Neuron (in vitro differentiated cells): Measurements from ENCODE around the gene ARMC9.
"Not testable (repeated sequence)": the region's sequence is repeated elsewhere in the genome, so short reads cannot be mapped to it uniquely, and the experiment has no call there.

Experiments used
- H2AFZ ChIP-seq: one replicate; pipeline ENCODE4 v1.6.1; 2013; ENCODE audit warnings: low read depth, mild to moderate bottlenecking, inconsistent platforms, low read length, moderate library complexity
- H3K27me3 ChIP-seq: one replicate; pipeline ENCODE4 v1.6.1; 2013; ENCODE audit warnings: low read length; ENCODE audit not compliant: insufficient read depth
- H3K36me3 ChIP-seq: one replicate; pipeline ENCODE4 v1.6.1; 2013; ENCODE audit warnings: low read length; ENCODE audit not compliant: insufficient read depth
- H3K4me1 ChIP-seq: one replicate; pipeline ENCODE4 v1.6.1; 2013; ENCODE audit warnings: low read length; ENCODE audit not compliant: insufficient read depth
- H3K4me3 ChIP-seq: 2 replicates; pipeline ENCODE4 v1.5.1; 2013; ENCODE audit warnings: mild to moderate bottlenecking, low read length, moderate library complexity
- H3K9me3 ChIP-seq: one replicate; pipeline ENCODE4 v1.6.1; 2013; ENCODE audit warnings: low read length

ARMC9 gene

GRCh38 chr2:231187736-231188505 lies 10.5 kb upstream of the ARMC9 start:
- Histone ChIP-seq H3K9me3 (no peaks in the 10 kb centered on the region), H2AFZ (no peak overlapping the region), H3K36me3 (no peaks in the 10 kb centered on the region), H3K4me3 (no peak overlapping the region), H3K4me1 (no peaks in the 10 kb centered on the region), H3K27me3 (no peaks in the 10 kb centered on the region)

DNA sequence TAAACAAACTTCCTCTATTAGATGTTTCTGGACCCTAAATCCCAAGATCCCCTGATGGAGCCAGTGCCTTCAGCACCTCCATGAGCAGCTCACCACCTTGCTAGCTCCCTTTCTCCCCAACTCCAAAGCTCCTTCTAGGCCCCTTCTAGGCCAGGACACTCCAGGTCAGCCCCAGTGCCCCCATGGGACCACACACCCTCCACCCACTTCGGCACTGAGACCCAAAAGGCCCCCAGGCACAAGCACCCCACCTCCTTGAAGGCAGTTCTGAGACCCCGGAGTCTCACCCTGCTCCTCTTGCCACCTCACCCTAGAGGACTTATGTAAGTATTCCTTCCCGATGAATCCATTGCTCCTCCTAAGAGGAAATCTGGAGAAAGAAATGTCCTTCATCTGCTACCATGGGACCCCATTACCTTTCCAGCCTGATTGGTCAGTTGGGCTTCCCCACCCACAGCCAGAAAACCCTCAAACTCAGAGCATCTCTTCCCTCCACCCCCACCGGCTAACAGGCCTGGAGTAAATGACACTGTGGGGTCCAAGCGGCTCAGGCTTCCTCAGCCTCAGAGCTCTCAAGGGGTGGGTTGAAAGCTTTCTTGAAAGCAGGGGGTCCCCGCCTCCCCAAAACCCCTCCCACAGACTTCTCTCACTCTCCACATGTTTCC lies 9.8 kb upstream of the ARMC9 start:
- H3K4me1 ChIP-seq, result no peaks in the 10 kb centered on the region
- H3K9me3 ChIP-seq, result no peaks in the 10 kb centered on the region
- H3K36me3 ChIP-seq, result no peaks in the 10 kb centered on the region
- H3K4me3 ChIP-seq, result no peak overlapping the region
- no peaks in the 10 kb centered on the region for H3K27me3 ChIP-seq
- H2AFZ ChIP-seq, result no peak overlapping the region

DNA sequence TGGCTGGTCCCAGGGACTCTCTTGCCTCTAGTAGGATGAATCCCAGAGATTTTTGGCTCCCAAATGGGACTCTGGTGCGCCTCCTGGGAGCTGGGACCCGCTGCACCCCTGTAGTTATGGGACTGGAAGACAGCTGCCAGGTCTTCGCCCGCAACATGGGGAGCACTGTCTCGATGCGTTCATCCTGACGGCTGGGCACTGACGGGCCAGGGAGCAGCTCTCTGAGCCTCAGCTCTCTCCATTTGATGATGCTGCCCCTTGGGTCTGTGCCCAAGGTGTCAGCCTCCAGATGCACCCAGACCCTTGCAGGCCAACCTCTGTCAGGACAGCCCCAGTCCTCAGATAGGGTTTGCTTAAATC lies 9.3 kb upstream of the ARMC9 start:
- Histone ChIP-seq H3K4me1 (no peaks in the 10 kb centered on the region), H3K36me3 (no peaks in the 10 kb centered on the region), H3K9me3 (no peaks in the 10 kb centered on the region)

GRCh38 chr2:231189571-231190495 lies 8.6 kb upstream of the ARMC9 start:
- peak overlapping the region; percentile 14 for H2AFZ ChIP-seq
- H3K27me3 ChIP-seq, result no peaks in the 10 kb centered on the region
- H3K4me3 ChIP-seq, result no peak overlapping the region
- H3K4me1 ChIP-seq, result no peaks in the 10 kb centered on the region
- H3K36me3 ChIP-seq, result no peaks in the 10 kb centered on the region
- no peaks in the 10 kb centered on the region for H3K9me3 ChIP-seq

More for the DNA sequence above, 9.3 kb upstream of the ARMC9 start:
- Histone ChIP-seq H3K4me3 (no peak overlapping the region), H3K27me3 (no peaks in the 10 kb centered on the region), H2AFZ (no peak overlapping the region)

DNA sequence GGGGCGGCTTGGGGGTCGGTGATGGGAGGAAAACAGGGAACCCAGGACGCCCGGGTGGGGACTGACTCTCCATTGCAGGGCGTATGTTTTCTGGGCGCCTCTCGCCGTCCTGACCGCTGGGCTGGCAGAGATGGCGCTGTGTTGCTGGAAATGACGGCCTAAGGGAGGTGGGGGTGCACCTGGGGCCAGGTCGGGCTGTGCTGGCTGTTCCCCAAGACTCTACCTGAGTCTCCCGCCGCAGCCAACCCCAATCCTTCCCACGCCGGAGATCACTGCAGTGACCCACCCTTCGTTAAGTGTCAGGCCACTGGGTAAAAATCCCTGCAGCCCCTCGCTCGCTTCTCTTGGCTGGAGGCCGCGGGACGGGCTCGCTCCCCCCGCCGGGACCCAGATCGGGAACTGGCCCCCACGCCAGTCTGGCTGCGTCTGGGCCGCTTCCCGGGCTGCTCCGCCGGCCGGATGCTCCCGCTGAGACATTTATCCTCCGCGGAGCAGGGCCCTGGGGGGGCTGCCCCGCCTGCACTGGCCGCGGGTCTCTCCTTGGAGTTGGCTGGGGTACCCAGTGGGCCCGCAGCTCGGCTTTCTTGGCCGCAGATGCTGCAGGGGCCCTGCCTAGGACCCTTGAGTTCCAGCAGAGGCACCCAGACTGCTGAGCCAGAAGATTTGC lies 7.8 kb upstream of the ARMC9 start:
- Histone ChIP-seq H2AFZ (peak overlapping the region; percentile 14), H3K4me1 (no peaks in the 10 kb centered on the region), H3K9me3 (no peaks in the 10 kb centered on the region), H3K36me3 (no peaks in the 10 kb centered on the region), H3K27me3 (no peaks in the 10 kb centered on the region), H3K4me3 (no peak overlapping the region)

DNA sequence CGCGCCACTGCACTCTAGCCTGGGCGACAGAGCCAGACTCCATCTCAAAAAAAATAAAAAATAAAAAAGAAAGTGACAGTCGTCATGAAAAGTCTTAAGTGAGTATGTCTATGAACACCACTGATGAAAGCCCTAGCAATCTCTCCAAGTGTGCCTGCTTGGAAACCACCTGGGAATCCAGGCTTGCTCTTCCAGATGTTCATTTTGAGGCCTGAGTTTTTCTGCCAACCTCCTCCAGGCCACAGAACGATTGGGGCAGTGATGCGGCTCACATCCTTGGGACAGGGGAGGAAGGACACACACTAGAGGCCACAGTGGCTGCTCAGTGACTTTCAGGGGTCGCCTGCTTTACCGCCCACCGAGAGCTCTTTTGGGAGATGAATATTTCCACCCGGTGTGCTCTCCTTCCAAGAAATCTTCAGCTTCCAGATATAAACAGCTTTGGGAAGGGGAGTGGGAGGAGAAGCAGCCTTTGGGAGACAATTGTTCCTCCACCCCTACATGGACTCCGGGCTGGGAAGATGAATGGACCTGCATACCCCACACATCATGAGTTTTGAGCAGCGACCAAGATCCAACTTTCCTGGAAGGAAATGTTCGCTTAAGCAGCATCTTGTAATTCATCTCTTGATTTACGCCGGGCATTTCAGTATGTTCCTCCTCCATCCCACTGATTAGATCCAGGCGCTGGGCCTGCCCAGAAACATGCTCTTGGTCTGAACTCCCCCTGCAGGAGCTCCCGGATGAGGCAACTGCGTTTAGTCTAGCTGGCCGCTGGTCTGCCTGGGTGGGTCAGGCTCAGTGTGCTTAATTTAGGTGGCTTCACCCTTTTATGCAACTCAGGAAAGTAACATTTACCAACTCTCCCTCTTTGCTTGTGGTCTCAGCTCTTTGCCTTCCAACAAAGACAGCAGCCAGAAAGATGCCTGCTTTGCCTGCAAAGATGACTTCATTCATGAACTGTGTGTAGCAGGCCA lies 6.2 kb upstream of the ARMC9 start:
- no peaks in the 10 kb centered on the region for H3K27me3 ChIP-seq
- no peaks in the 10 kb centered on the region for H3K9me3 ChIP-seq
- no peaks in the 10 kb centered on the region for H3K36me3 ChIP-seq
- peak overlapping the region; percentile 23 for H2AFZ ChIP-seq
- H3K4me3 ChIP-seq, result no peak overlapping the region
- no peaks in the 10 kb centered on the region for H3K4me1 ChIP-seq

- H3K36me3 ChIP-seq, result no peaks in the 10 kb centered on the region
- H3K4me1 ChIP-seq, result peaks cover 5% of the 10 kb centered on the region
- no peak overlapping the region for H2AFZ ChIP-seq
- no peak overlapping the region for H3K4me3 ChIP-seq
- no peaks in the 10 kb centered on the region for H3K9me3 ChIP-seq
- H3K27me3 ChIP-seq, result no peaks in the 10 kb centered on the region
These were observed 5.2 kb upstream of the ARMC9 start for GRCh38 chr2:231193216-231193615.

GRCh38 chr2:231196592-231196991 lies 1.8 kb upstream of the ARMC9 start:
- Histone ChIP-seq H3K4me1 (peaks cover 5% of the 10 kb centered on the region), H3K4me3 (no peak overlapping the region), H2AFZ (no peak overlapping the region), H3K27me3 (no peaks in the 10 kb centered on the region), H3K9me3 (no peaks in the 10 kb centered on the region), H3K36me3 (peaks cover 2% of the 10 kb centered on the region)

- not testable (repeated sequence) for H3K27me3 ChIP-seq, H3K4me1 ChIP-seq, H3K9me3 ChIP-seq, H3K4me3 ChIP-seq, H3K36me3 ChIP-seq
- H2AFZ ChIP-seq, result peak overlapping the region; percentile 60
These were observed 1.2 kb upstream of the ARMC9 start for GRCh38 chr2:231197196-231197595.

DNA sequence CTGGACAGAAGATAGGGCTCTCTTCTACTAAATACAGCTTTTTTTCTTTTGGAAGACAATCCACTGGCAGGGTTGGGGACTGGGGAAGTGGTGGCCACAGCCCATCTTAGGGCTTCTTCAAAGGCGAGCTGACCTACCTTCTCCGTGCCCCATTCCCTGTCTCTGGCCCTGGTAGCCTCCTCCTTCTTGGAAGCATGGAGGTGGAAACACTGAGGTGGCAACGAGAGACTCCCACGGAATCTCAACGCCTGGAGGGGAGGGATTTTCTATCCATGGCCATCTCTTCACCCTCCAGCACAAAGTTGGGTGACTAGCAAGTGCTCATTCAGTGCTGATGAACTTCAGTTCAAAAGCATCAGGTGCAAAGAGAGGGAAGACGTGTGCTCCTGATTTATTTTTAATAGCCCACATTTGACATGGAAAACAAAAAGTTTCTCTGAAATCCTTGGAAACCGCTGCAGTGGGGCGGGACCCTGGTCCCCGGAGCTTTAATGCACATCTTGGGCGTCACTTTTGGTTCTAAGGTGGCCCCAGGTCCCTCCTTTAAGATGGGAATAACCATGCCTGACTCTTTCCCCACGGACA lies 633 bp upstream of the ARMC9 start:
- H2AFZ ChIP-seq, result peak overlapping the region; percentile 60
- H3K36me3 ChIP-seq, result peaks cover 2% of the 10 kb centered on the region

GRCh38 chr2:231199219-231199618 lies 788 bp downstream of the ARMC9 start:
- Histone ChIP-seq H3K9me3 (peaks cover 3% of the 10 kb centered on the region), H3K4me3 (peak overlapping the region; percentile 80), H3K4me1 (peaks cover 5% of the 10 kb centered on the region), H3K36me3 (peaks cover 8% of the 10 kb centered on the region), H3K27me3 (no peaks in the 10 kb centered on the region), H2AFZ (peak overlapping the region; percentile 60)

More for the DNA sequence above, 633 bp upstream of the ARMC9 start:
- H3K4me3 ChIP-seq, result peak overlapping the region; percentile 80
- H3K4me1 ChIP-seq, result peaks cover 5% of the 10 kb centered on the region
- no peaks in the 10 kb centered on the region for H3K9me3 ChIP-seq
- no peaks in the 10 kb centered on the region for H3K27me3 ChIP-seq
